ENCODE data around the gene CD177.

Gene CD177

GRCh38 chr19:43353606-43354304 lies at the start of gene CD177:
CD177 (plus strand) TSS chr19:43353686; CDS start chr19:43353715, 29 bp downstream.
- no peak within 1 kb of the TSS for H3K4me2 ChIP-seq (ENCODE audit: low read length)

GRCh38 chr19:43305642-43306041 lies 47.8 kb upstream of the CD177 start:
- no peaks in the 10 kb centered on the region for H3K4me1 ChIP-seq (ENCODE audit: insufficient read depth, low read length, severe bottlenecking)
- H3K36me3 ChIP-seq (ENCODE audit: insufficient read depth, low read length), result no peaks in the 10 kb centered on the region
- TF ChIP-seq EZH2 (IDR thresholded peaks at IDR 0.05; ENCODE audit: borderline replicate concordance, low read length) (no peak), CTCF (IDR thresholded peaks at IDR 0.05; ENCODE audit: low read length) (peak; percentile 25; the same call in 1 of the 2 replicates)
- no peak overlapping the region for H2AFZ ChIP-seq (ENCODE audit: low read length)
- H3K9ac ChIP-seq (ENCODE audit: low read length), result no peak overlapping the region
- no peaks in the 10 kb centered on the region for H3K9me2 ChIP-seq (ENCODE audit: low read depth, low read length)
- H3K27ac ChIP-seq (ENCODE audit: low read depth, low read length, poor library complexity, severe bottlenecking), result no peak overlapping the region
- H3F3A ChIP-seq (ENCODE audit: insufficient read depth, low read length), result no peaks in the 10 kb centered on the region
- H3K9me3 ChIP-seq (ENCODE audit: low read length), result no peaks in the 10 kb centered on the region
- H3K79me2 ChIP-seq (ENCODE audit: insufficient read depth, low read length), result no peaks in the 10 kb centered on the region
- no peak overlapping the region for H3K4me2 ChIP-seq (ENCODE audit: low read length)
- no peaks in the 10 kb centered on the region for H3K27me3 ChIP-seq (ENCODE audit: insufficient read depth, low read length)
- no peak overlapping the region for H3K4me3 ChIP-seq (ENCODE audit: low read depth, low read length, poor library complexity, severe bottlenecking)
- no peaks in the 10 kb centered on the region for H4K20me1 ChIP-seq (ENCODE audit: insufficient read depth, low read length)

More at GRCh38 chr19:43353606-43354304, at the start of gene CD177:
- Histone ChIP-seq H3K27ac (ENCODE audit: low read depth, low read length, poor library complexity, severe bottlenecking) (no peak within 1 kb of the TSS), H3F3A (ENCODE audit: insufficient read depth, low read length) (no peaks in the 10 kb centered on the region), H2AFZ (ENCODE audit: low read length) (no peak within 1 kb of the TSS), H3K9ac (ENCODE audit: low read length) (no peak within 1 kb of the TSS), H3K36me3 (ENCODE audit: insufficient read depth, low read length) (no peaks in the 10 kb centered on the region), H3K4me3 (ENCODE audit: low read depth, low read length, poor library complexity, severe bottlenecking) (no peak within 1 kb of the TSS), H3K9me2 (ENCODE audit: low read depth, low read length) (no peaks in the 10 kb centered on the region), H4K20me1 (ENCODE audit: insufficient read depth, low read length) (no peaks in the 10 kb centered on the region), H3K27me3 (ENCODE audit: insufficient read depth, low read length) (no peaks in the 10 kb centered on the region), H3K79me2 (ENCODE audit: insufficient read depth, low read length) (no peaks in the 10 kb centered on the region), H3K4me1 (ENCODE audit: insufficient read depth, low read length, severe bottlenecking) (no peaks in the 10 kb centered on the region), H3K9me3 (ENCODE audit: low read length) (no peaks in the 10 kb centered on the region)
- TF ChIP-seq CTCF (IDR thresholded peaks at IDR 0.05; ENCODE audit: low read length) (no peak), EZH2 (IDR thresholded peaks at IDR 0.05; ENCODE audit: borderline replicate concordance, low read length) (no peak)

GRCh38 chr19:43306097-43306496 lies 47.4 kb upstream of the CD177 start:
- H3K4me3 ChIP-seq (ENCODE audit: low read depth, low read length, poor library complexity, severe bottlenecking), result no peak overlapping the region
- H3F3A ChIP-seq (ENCODE audit: insufficient read depth, low read length), result no peaks in the 10 kb centered on the region
- TF ChIP-seq EZH2 (IDR thresholded peaks at IDR 0.05; ENCODE audit: borderline replicate concordance, low read length) (no peak), CTCF (IDR thresholded peaks at IDR 0.05; ENCODE audit: low read length) (no peak)
- no peak overlapping the region for H2AFZ ChIP-seq (ENCODE audit: low read length)
- no peaks in the 10 kb centered on the region for H4K20me1 ChIP-seq (ENCODE audit: insufficient read depth, low read length)
- no peaks in the 10 kb centered on the region for H3K9me2 ChIP-seq (ENCODE audit: low read depth, low read length)
- no peak overlapping the region for H3K27ac ChIP-seq (ENCODE audit: low read depth, low read length, poor library complexity, severe bottlenecking)
- H3K27me3 ChIP-seq (ENCODE audit: insufficient read depth, low read length), result no peaks in the 10 kb centered on the region
- no peak overlapping the region for H3K9ac ChIP-seq (ENCODE audit: low read length)
- H3K36me3 ChIP-seq (ENCODE audit: insufficient read depth, low read length), result no peaks in the 10 kb centered on the region
- H3K9me3 ChIP-seq (ENCODE audit: low read length), result no peaks in the 10 kb centered on the region
- no peak overlapping the region for H3K4me2 ChIP-seq (ENCODE audit: low read length)
- no peaks in the 10 kb centered on the region for H3K79me2 ChIP-seq (ENCODE audit: insufficient read depth, low read length)
- H3K4me1 ChIP-seq (ENCODE audit: insufficient read depth, low read length, severe bottlenecking), result no peaks in the 10 kb centered on the region

Measured in OCI-LY1 (cell line).